ENCODE measurements around the gene TRIM31. TPM values are rescaled to one million over a fixed set of nuclear protein-coding genes. Genes with fewer than 3 reads are reported as not detected.
A peak's percentile ranks its signal among the peaks of the same experiment; 100 is the strongest.
"Not testable (repeated sequence)": the region's sequence is repeated elsewhere in the genome, so short reads cannot be mapped to it uniquely, and the experiment has no call there.

TRIM31 gene
- total RNA-seq, 1 donor = not detected

DNA sequence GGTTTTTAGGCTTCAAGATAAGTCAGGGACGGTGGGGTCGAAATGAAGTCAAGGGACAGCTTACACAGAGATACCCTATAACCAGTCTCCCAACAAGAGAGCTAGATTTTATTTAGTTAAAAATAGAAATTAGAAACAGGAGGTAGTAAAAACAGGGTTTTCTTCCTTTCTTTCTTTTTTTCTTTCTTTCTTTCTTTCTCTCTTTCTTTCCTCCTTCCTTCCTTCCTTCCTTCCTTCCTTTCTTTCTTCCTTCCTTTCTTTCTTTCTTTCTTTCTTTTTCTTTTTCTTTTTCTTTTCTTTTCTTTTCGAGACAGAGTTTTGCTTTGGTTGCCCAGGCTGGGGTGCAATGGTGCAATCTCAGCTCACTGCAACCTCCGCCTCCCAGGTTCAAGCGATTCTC lies 5.8 kb upstream of the TRIM31 start:
- DNase-seq (ENCODE audit: low read depth in 2 of 3, low spot score in 2 of 3) = not testable (repeated sequence)

GRCh38 chr6:30116724-30117123 lies 3.8 kb upstream of the TRIM31 start:
- DNase-seq (ENCODE audit: low read depth in 2 of 3, low spot score in 2 of 3) = no peak

DNA sequence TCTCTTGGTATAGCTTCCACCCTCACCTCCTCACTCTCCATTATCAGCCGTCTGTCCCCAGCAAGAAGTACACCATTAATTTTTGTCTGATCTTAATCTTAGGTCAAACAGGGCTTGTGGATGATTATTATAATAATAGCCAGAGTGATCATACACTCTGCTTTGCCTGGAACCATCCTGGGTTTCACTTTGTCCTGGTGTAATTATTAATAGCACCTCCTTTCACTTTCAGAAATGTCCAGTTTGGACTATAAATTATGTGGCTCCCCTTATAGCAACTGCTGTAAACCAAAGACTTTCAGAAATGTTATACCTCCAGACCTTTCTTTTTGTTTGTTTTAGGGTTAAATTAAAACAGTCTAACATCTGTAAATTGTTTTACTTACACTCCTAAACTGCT lies 951 bp upstream of the TRIM31 start:
- DNase-seq (ENCODE audit: low read depth in 2 of 3, low spot score in 2 of 3) = no peak

DNA sequence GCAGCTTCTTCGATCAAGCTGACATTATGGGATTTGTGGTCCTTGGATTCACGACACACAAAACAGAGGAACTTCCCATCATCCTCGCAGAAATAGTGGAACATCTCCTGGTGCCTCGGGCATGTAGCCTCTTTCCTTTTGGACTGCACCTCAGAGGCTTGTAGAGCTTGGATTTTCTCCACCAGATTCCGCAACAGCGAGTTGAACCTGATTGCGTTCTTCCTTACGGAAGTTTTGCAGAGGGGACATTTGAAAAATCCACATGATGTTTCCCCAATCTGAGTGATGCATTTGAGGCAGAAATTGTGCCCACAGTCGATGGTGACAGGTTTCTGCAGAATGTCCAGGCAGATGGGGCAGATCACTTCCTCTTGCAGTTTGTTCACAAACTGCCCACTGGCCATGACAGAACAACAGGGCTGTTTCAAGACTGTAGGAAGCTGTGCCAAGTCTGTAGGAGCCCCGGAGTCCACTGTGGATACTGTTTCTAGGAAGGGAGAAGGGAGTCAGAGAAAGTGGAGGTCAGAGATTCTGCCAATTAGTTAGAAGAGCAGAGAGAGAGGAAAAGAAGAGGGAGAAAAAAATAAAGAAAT lies 392 bp downstream of the TRIM31 start:
- no peak for DNase-seq (ENCODE audit: low read depth in 2 of 3, low spot score in 2 of 3)

- no peak for DNase-seq (ENCODE audit: low read depth in 2 of 3, low spot score in 2 of 3)
These were observed 1.5 kb downstream of the TRIM31 start for GRCh38 chr6:30111266-30111856.

- DNase-seq (ENCODE audit: low read depth in 2 of 3, low spot score in 2 of 3) = no peak
These were observed 8.2 kb downstream of the TRIM31 start for GRCh38 chr6:30104661-30105060.

DNA sequence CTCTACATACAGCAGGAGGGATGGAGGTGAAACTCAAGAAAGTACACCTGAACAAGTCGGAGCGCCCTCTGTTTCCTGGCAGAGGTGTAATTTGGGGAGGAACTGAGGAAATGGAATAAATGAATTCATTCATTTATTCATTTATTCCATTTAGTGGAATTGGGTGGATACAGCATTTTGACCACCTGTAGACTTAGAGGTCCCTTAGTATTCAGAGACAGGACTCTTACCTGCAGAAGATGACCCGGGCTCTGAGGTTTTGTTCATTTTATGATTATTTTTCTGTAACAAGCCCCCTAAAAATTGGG lies 9.1 kb downstream of the TRIM31 start:
- DNase-seq (ENCODE audit: low read depth in 2 of 3, low spot score in 2 of 3) = no peak

DNA sequence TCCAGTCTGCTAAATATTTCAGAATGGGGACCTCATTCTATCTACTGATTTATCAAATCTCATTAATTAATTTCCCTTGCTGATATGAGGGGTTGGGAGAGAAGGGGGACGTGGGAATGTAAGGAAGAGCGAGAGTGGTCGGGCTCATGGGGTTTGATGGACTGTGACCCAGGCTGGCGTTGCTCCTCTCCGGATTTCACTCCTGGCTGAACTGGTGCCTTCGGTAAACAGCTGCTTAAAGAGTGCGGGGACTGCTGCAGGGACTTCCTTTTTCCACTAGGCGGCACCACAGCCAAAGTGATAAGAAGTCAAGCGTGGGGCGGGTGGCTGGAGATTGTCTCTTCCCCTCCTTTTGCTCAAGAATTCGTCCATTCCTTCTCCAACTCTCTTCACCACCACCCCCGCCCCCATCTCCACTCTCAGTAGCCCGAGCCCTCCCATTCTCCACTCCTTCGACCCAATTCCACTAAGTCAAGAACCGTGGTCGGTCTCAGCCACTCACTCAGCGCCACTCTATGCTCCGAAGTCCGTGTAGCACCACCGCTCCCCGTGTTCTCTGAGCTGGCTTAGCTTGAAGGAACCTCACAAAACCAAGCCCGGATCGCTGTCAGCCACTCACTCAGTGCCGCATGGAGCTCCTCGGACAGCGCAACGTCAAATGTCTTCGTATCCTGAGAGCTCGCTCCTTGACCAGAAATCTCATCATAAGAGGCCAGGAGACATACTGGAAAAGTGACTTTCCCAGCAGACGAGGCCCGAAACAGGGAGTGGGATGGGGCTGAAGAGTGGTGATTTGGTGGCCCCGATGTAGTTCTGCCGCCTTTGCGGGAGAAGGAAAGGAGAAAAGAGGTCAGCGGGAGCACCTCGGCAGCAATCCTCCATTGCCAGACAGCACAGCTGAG lies 9.7 kb downstream of the TRIM31 start:
- peak; percentile 65 to 94 (median 84) for DNase-seq (ENCODE audit: low read depth in 2 of 3, low spot score in 2 of 3)

GRCh38 chr6:30102414-30102969 lies 10.4 kb downstream of the TRIM31 start:
- DNase-seq (ENCODE audit: low read depth in 2 of 3, low spot score in 2 of 3) = no peak

DNA sequence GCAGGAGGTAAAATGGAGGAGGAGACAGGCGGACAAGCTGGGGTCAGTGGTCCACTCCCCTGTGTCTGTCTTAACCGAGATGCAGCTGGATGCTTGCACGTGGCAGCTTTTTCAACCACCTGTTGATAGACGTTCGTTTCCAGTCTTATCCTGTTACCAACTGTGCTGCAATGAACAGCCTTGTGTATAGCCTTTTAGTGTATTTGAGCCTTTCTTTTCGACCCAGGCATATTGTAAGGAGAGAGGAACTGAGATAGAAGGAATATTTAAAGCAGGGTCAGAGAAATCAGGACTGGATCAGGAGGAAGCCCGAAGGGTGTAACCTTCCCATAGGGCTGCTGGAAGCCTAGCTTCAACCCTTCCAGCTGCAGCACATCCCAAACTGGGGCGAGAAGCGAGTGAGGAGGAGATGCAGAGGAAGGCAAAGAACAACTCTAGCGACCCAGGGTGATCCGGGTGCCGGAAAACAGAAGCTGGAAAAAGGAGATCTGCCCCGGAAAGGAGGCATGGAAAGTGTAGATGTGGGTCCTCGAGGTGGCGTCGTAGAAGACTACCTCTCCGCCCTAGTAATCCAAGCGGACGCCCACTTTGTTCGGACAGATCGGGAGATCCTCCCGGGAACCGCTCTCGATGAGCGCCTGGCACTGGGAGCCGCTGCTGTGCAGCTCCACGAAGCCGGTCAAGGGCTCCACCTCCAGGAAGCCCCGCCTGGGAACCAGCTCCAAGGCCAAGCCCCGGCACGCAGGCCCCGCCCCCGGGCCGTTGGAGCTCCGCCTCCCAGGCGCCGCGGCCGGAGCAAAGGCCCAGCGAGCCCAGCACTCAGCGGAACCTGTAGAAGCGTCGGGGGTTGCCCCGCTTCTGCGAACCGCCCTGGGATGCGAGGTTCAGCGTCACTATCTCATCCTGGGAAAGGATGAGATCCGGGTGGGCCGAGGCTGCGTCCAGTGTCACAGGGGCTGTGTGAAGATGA lies 11.2 kb downstream of the TRIM31 start:
- peak in 2 of 3 donors; percentile 29 to 49 for DNase-seq (ENCODE audit: low read depth in 2 of 3, low spot score in 2 of 3)

GRCh38 chr6:30100585-30101443 lies 12.1 kb downstream of the TRIM31 start:
- peak in 2 of 3 donors; percentile 49 to 61 for DNase-seq (ENCODE audit: low read depth in 2 of 3, low spot score in 2 of 3)

GRCh38 chr6:30100154-30100553 lies 12.7 kb downstream of the TRIM31 start:
- no peak for DNase-seq (ENCODE audit: low read depth in 2 of 3, low spot score in 2 of 3)

GRCh38 chr6:30097902-30098768 lies 14.8 kb downstream of the TRIM31 start:
- no peak for DNase-seq (ENCODE audit: low read depth in 2 of 3, low spot score in 2 of 3)

- no peak for DNase-seq (ENCODE audit: low read depth in 2 of 3, low spot score in 2 of 3)
These were observed 16.1 kb downstream of the TRIM31 start for GRCh38 chr6:30096829-30097228.

DNA sequence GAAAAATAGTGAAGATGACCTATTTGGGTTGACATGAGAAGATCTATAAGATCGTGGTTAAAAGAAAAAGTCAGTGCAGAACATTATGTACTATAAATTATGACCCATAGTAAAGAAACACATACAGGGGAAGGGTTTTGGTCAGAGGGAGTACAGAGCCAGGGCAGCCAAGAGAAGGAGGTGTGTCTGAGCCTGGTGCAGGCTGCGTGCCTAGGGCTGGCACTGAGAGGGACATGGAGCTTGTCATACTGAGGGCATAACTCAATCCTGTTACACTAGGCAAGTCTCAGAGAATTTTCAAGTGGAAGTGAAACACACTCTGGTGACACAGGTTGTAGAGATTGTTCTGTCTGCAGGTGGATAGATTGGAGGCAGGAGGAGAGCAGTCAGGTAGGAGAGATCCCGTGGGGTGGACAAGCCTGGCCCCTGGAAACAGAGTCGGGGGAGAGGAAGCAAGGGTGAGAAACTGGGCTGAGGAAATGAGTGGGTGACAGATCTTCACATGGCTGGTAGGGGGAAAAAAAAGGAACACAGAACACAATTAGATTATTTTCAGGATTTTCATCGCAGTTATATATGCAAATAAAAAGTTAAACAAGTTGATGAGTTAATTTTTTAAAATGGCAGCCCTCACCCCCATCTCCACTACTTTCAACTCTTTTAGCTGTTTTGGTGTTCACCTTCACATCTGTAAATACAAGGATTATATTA lies 18.8 kb downstream of the TRIM31 start:
- no peak for DNase-seq (ENCODE audit: low read depth in 2 of 3, low spot score in 2 of 3)

DNA sequence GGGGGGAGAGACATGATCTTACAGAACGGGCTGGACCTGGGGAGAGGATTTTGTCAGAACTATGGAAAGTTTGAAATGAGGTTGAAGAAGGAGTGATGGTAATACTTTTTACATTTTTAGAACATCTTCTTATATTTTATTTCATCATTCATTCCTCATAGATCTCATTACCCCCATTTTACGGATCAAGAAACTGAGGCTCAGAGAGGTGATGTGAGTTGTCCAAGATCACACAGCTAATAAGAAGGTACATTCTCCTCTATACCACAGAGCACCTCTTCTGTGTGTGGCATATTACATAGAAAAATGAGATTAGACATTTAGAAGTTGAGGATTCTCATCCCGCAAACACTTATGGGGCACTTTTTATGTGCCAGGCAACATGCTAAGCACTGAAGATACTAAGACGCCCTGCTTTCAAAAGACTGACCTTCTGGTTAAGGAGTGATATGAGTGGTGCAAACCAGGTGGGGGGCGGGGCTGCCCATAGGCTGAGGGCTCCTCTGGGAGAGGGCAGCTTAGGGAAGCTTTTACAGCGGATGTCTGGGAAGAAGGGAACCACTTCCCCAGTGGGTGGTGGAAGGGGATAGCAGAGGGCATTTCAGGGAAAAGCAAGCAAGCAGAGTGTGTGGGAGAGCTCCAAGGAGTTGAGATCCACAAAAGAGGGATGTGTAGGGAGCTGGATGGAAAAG lies 19.9 kb downstream of the TRIM31 start:
- DNase-seq (ENCODE audit: low read depth in 2 of 3, low spot score in 2 of 3) = no peak

All from hematopoietic multipotent progenitor cell (in vitro differentiated cells).